Renal cortex interstitium (tissue), 11 donors: ENCODE results near the gene PRR15. TPM values are rescaled to one million over a fixed set of nuclear protein-coding genes. Genes with fewer than 3 reads are reported as not detected.

Source experiments
- DNase-seq, 11 donors: peaks; one replicate each; pipeline ENCODE4 v3.0.0-alpha.2; 2013; ENCODE audit warnings: low read depth in 9 of 11, low spot score in 4 of 11; ENCODE audit errors: extremely low read depth in 1 of 11
- polyA plus RNA-seq, 3 donors: library from polyadenylated mRNA; unstranded; fragments of 120-200 nt; gene quantifications; one replicate each; pipeline ENCODE4 v1.2.1, GENCODE V29; 2013; ENCODE audit not compliant: insufficient read length in 3 of 3

Gene PRR15
- polyA plus RNA-seq, 3 donors: 3.3 to 14.6 (median 4.3) TPM

DNA sequence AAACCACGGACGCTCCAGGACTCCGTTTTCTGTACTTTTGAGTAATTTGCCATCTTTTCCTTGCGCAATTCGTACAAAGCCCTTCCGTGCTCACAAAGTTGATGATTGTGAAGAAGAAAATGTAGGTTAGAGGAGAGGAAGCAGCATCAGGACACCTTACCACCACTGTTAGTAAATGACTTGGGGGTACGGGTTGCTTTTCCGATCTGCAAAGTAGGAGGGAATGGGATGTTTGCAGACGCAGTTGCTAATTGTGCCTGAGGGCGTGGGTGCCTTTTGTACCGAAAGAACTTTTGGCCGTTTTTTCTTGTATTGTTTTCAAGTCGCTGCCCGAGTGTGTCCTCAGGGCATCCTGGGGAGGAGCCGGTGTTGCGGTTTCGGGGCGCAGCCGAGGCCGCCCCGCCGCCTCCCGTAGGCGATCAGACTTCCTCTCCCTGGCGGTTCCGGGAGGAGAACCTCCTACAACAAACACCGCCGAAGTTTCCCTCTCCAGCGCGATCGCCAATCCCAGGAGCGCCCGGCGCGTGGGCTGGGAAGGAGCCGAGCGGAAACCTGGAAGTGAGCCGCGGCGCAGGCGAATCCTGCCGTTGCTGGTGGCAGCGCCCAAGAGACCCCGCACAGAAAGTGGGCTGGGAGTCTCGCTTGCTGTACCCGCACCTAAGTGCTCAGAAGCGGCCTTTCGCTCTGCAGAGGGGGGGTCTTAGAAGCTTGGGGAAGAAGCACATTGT lies 1.0 kb downstream of the PRR15 start:
- DNase-seq: peak in 2 of 11 donors; percentile 37 to 47

DNA sequence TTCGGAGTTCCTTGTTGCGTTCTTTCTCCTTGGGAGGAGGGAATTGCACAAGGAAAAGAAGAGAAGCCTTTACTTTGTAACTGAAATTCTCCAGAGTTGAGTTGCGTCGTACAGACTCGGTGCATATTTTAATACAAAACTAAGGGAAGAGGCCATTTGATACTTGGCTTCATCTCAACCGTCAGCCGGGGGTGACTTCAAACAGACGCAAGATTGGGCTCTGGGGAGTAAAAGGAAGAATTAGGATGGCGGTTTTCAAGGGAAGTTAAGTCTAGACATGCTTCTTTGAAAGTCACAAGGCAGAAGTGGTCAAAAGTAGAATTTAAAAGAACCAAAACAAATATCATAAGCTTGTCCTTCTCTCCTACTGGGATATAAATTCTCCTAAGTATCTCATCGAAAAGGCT lies 1.6 kb downstream of the PRR15 start:
- no peak for DNase-seq

DNA sequence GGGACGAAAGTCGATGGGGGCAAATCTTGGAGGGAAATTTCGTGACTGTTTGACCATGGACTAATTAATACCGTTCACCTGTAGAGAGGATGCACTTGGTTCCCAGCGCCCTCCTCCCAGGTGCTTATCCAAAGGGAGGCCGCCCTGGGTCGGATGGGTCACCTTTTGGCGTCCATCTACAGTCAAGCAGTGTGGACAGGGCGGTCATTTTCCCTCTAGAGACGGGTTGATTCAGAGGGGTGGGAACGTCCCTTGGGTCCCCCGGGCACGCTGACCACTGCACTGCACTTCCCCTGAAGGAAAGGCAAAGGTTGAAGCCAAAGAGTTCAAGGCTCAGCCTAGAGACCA lies 2.0 kb downstream of the PRR15 start:
- DNase-seq: no peak

GRCh38 chr7:29565982-29566746 lies 2.5 kb downstream of the PRR15 start:
- DNase-seq: peak in 1 of 11 donors; percentile 26

- DNase-seq: peak in 3 of 11 donors; percentile 47 to 72 (median 53)
Measured at GRCh38 chr7:29567174-29567573, 3.5 kb downstream of the PRR15 start.

- no peak for DNase-seq
Measured at GRCh38 chr7:29569648-29570047, 6.0 kb downstream of the PRR15 start.

DNA sequence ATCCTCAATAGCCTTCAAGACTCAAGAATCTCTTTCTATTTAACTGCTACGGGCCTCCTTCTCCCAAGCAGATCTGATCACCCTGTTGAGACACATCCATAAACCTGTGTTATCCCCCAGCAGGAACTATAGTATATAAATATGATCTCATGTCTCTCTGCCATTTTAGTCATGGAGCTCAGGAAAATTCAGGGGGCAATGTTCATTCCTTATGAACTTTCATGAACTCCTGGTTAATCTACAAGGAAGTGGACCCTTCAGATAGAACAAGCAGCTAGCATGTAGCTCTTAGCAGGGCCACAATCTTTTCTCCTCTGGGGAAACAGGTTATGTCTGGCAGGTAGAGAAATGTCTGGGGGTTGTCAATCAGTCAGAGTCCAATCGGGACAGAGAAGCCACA lies 8.9 kb downstream of the PRR15 start:
- DNase-seq: no peak

DNA sequence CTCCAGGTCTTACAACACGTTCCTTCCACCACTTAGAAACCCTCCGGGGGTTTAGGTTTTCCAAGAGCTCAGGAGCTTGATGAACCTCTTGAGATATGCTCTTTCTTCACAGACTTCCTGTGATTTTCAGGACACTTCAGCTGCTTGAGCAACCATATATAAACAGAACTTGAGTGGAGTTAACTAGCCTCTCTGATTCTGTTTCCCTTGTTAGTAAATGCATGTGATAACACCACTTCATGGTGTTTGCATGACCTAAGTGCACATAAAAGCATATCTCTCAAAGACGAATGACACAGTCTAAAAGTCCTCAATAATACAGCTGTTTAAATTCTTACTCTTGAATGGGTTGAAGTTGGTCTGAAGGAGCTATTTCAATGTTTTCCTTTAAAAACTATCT lies 9.9 kb downstream of the PRR15 start:
- no peak for DNase-seq

DNA sequence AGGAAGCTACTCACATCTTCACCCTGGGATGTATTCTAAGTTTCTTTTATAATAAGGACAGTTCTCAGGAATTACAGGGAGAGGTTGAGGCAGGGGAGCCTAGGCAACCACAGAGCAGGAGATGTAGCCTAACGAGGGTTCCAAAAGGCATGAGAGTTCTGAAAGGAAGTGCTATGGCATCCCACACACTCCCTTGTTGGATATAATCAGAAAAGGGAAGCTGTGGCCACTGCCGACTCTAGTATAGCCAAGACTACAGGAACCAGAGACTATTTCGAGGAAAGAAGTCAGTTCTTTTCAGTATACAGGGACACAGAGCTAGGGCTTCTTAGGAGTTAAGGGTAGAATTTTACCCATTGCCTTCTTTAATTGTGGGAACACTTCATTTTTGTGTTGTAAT lies 11.0 kb downstream of the PRR15 start:
- DNase-seq: no peak

GRCh38 chr7:29587195-29587808 lies 23.7 kb downstream of the PRR15 start:
- no peak for DNase-seq

- DNase-seq: no peak
Measured at GRCh38 chr7:29588212-29588611, 24.6 kb downstream of the PRR15 start.

DNA sequence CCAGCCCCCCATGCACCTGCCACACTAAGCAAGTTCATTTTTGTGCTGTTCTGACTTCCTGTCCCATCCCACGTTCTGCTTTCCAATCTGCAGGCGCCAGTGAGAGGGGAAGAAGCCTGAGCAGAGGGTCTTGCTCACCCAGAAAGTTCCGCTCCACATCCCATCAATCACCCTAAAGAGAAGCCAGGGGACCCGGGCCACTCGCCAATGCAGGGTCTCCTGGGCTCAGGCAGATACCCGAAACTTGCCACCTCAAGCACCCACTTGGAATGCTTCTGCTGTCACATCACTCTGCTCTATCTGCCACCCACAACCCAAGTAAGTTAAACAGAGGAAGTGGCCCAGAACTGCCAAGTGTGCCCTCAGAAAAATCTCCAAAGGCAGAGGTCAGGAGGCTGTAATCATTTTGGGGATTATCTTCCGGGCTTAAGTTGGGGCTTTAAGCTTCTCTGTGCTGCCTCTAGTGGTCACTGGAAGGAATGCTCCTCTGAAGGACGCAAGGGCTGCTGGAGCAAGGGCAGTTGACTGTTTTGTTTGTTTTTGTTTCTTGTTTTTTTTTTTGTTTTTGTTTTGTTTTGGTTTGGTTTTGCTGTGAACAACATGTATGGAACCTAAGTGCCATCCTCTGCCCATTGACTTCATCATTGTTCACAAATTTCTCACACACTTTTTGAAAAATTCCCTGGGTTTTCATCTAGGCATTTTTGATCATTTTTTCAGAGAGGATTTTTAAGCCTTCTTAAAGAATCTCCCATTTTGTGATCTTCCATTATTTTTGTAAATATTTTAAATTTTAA lies 25.5 kb downstream of the PRR15 start:
- DNase-seq: peak in 2 of 11 donors; percentile 18 to 20

- no peak for DNase-seq
Measured at GRCh38 chr7:29592866-29593265, 29.2 kb downstream of the PRR15 start.

DNA sequence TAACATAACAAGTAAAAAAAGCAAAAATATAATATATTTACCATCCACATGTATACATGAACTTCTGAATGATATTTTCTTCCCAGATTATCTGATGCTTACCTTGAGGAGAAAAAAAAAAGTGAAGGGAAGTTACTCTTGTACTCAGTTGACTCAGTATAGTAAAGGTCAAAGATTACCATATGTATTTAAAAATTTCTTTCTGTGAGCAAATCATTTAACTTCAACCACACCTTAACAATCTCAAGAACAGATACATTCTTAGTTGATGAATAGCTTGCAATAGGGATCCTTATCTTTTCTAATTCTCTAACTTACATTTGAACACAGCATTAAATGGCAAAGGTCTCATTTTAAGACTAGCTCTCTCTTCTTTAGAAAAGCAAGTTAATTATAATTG lies 29.8 kb downstream of the PRR15 start:
- no peak for DNase-seq

DNA sequence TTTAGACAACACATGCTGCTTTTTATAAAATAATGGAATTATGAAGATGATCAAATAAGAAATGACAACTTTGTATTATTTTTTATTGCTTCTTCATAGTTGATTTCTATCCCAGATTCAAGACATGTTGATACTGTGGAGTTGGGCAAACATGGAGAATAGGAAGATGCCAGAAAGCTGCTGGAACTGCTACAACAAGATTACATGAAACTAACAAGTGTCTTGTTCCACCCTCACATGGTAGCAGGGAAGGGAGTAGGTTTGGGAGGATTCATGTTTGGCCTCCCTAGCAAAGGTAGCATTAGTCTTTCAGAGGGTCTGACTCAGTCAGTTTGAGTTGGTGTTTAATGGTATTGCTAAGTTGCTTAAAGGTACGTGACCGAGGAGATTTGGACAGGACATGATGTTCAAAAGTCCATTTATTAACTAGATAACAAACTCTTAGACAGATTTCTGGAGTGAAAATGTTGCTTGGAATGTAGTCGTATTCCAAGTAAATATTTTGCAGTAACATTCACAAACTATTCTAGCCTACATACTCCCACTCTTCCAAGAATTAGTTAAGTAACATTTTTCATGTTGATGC lies 33.1 kb downstream of the PRR15 start:
- DNase-seq: no peak

- no peak for DNase-seq
Measured at GRCh38 chr7:29597266-29597665, 33.6 kb downstream of the PRR15 start.

DNA sequence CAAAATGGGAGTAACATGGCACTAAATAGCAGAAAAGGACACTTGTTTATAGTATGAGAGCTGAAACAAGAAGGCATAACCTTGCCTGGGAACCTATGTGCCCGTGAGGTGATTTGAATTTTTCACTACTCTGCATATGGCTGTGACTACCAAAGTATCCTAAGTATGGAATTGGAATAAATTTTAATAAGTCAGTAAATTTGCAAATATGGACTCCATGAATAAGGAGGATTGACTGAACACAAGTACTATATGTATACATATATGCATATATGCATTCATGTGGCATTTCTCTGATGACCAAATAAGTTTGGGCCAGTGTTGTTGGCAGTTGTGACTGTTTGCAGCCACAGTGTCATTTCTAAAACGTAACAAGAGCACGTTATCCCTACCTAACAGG lies 34.5 kb downstream of the PRR15 start:
- no peak for DNase-seq

- peak in 1 of 11 donors; percentile 16 for DNase-seq
Measured at GRCh38 chr7:29598613-29599012, 35.0 kb downstream of the PRR15 start.

DNA sequence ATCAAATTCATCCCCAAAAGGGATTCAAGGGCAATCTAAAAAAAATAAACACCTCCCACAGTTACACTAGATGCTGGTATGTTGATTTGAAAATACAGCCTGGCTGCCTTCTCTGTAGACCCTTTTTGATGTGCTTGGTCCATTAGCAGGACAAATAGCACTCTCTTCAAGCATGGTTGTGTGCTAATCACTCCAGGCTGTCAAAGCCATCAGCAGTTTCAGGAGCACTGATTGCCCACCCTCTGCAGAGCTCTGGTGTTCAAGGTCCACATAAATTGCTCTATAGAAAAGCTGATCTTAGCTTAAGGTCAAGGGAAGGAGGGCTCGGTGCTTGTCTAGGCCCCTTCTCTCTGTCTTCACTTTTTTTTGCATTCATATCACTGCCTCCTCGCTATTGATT lies 35.4 kb downstream of the PRR15 start:
- DNase-seq: no peak
